Endothelial cell of umbilical vein (primary cell): ENCODE data around the gene CLIC3. TPM values are rescaled to one million over a fixed set of nuclear protein-coding genes. Genes with fewer than 3 reads are reported as not detected.

Experiments used
- BruUV-seq: library from RNA; stranded (reverse); fragments of 400-500 nt; replicated peaks from 2 replicates; lab custom pipeline; 2021; lab: Mats Ljungman, UMichigan
- CTCF ChIA-PET: fragments of 300-600, 350-600 bp; sonication (Branson Sonifier 250); formaldehyde crosslinking; loops from one replicate; lab custom pipeline; 2021; ENCODE audit warnings: antibody characterized with exemption, inconsistent platforms; lab: Charles Lee
- POLR2A ChIA-PET: fragments of 300-600, 350-600 bp; sonication (Branson Sonifier 250); formaldehyde crosslinking; loops from one replicate; lab custom pipeline; 2021; ENCODE audit warnings: antibody characterized with exemption, inconsistent platforms; lab: Charles Lee
- DNase-seq: peaks from one replicate; pipeline ENCODE4 v3.0.0-alpha.2; 2011; ENCODE audit warnings: low read depth, low spot score
- FAIRE-seq: peaks from 2 replicates; lab custom pipeline; 2011; peaks lifted over from hg19 to GRCh38; lab: Jason Lieb, UNC
- H2AFZ ChIP-seq: 2 replicates; pipeline ENCODE4 v1.6.0; 2012; ENCODE audit warnings: low read depth, low read length, control low read depth, inconsistent platforms
- H3K27ac ChIP-seq: 2 replicates; pipeline ENCODE4 v1.5.1; 2011; ENCODE audit warnings: low read depth, mild to moderate bottlenecking, control low read depth, low read length, moderate library complexity; ENCODE audit not compliant: insufficient read depth
- H3K27me3 ChIP-seq, 2 experiments: 2 replicates each; pipeline versions ENCODE4 v1.6.0 to v1.6.1; 2011; ENCODE audit warnings: low read length in 2 of 2, mixed read lengths in 1 of 2; ENCODE audit not compliant: control insufficient read depth in 2 of 2, insufficient read depth in 2 of 2
- H3K36me3 ChIP-seq, 2 experiments: 2 replicates in 1 of 2; 3 replicates in 1 of 2; pipeline ENCODE4 v1.5.1; 2011; ENCODE audit warnings: low read length in 2 of 2, mild to moderate bottlenecking in 1 of 2, moderate library complexity in 1 of 2; ENCODE audit not compliant: control insufficient read depth in 2 of 2, insufficient read depth in 2 of 2; ENCODE audit errors: extremely low read depth in 1 of 2
- H3K4me1 ChIP-seq: 3 replicates; pipeline ENCODE4 v1.5.1; 2011; ENCODE audit warnings: mild to moderate bottlenecking, low read length; ENCODE audit not compliant: control insufficient read depth, insufficient read depth; ENCODE audit errors: extremely low read depth
- H3K4me2 ChIP-seq: 2 replicates; pipeline ENCODE4 v1.6.1; 2011; ENCODE audit warnings: low read length, control low read depth, mixed read lengths; ENCODE audit not compliant: insufficient read depth
- H3K4me3 ChIP-seq, 3 experiments: fragments of 200-600 bp in 1 of 3; sonication (generic), shearing (Covaris generic) in 1 of 3; replicated peaks in 1 of 3; 2 replicates each; pipeline ENCODE4 v1.5.1; 2011 to 2016; ENCODE audit warnings: control low read depth in 3 of 3, low read length in 3 of 3, mild to moderate bottlenecking in 2 of 3, inconsistent platforms in 1 of 3, low read depth in 1 of 3, moderate library complexity in 1 of 3; ENCODE audit not compliant: insufficient read depth in 1 of 3
- H3K79me2 ChIP-seq: 2 replicates; pipeline ENCODE4 v1.6.0; 2012; ENCODE audit warnings: low read length, inconsistent platforms; ENCODE audit not compliant: control insufficient read depth, insufficient read depth
- H3K9ac ChIP-seq: replicated peaks from 2 replicates; pipeline ENCODE3; 2011; ENCODE audit warnings: low read length, control low read depth; ENCODE audit not compliant: insufficient read depth; ENCODE audit errors: extremely low read depth
- H3K9me1 ChIP-seq: replicated peaks from 3 replicates; pipeline ENCODE4 v1.6.0; 2011; ENCODE audit warnings: mild to moderate bottlenecking, low read length; ENCODE audit not compliant: control insufficient read depth, insufficient read depth; ENCODE audit errors: extremely low read depth
- H3K9me3 ChIP-seq: replicated peaks from 2 replicates; pipeline ENCODE4 v1.5.1; 2012; ENCODE audit warnings: low read length, inconsistent platforms; ENCODE audit not compliant: control insufficient read depth, insufficient read depth
- H4K20me1 ChIP-seq: replicated peaks from 2 replicates; pipeline ENCODE3; 2011; ENCODE audit warnings: mild to moderate bottlenecking, low read length; ENCODE audit not compliant: control insufficient read depth, insufficient read depth; ENCODE audit errors: extremely low read depth
- CTCF ChIP-seq, 2 donors: IDR thresholded peaks; 1 replicate in 1 of 2; 2 replicates in 1 of 2; pipeline ENCODE4 v1.5.1; 2011; ENCODE audit warnings: low read length in 2 of 2, mild to moderate bottlenecking in 2 of 2, moderate library complexity in 2 of 2, control low read depth in 1 of 2, inconsistent platforms in 1 of 2, low read depth in 1 of 2; ENCODE audit not compliant: insufficient read depth in 1 of 2; ENCODE audit errors: extremely low read depth in 1 of 2
- EZH2 ChIP-seq: IDR thresholded peaks from 2 replicates; pipeline ENCODE4 v1.6.1; 2012; ENCODE audit warnings: borderline replicate concordance, low read depth, mild to moderate bottlenecking, moderate library complexity, low read length, inconsistent platforms; ENCODE audit not compliant: severe bottlenecking
- FOS ChIP-seq: IDR thresholded peaks from 2 replicates; pipeline ENCODE4 v1.6.1; 2011; ENCODE audit warnings: mild to moderate bottlenecking, low read length, moderate library complexity, borderline replicate concordance; ENCODE audit not compliant: insufficient read depth
- GATA2 ChIP-seq: IDR thresholded peaks from 2 replicates; pipeline ENCODE4 v1.7.0; 2011; ENCODE audit warnings: low read depth, mild to moderate bottlenecking, moderate library complexity, mixed read lengths, low read length; ENCODE audit not compliant: insufficient read length, insufficient read depth
- JUN ChIP-seq: IDR thresholded peaks from 2 replicates; pipeline ENCODE4 v1.6.1; 2011; ENCODE audit warnings: borderline replicate concordance, low read depth; ENCODE audit not compliant: insufficient read length, insufficient read depth
- MAX ChIP-seq: IDR thresholded peaks from 2 replicates; pipeline ENCODE4 v1.6.1; 2011; ENCODE audit not compliant: insufficient read depth, insufficient read length
- MYC ChIP-seq: IDR thresholded peaks from one replicate; pipeline ENCODE4 v1.6.1; 2011; ENCODE audit warnings: mild to moderate bottlenecking, low read depth, low read length
- POLR2A ChIP-seq: IDR thresholded peaks from 2 replicates; pipeline ENCODE4 v1.6.1; 2012; ENCODE audit warnings: low read depth, mild to moderate bottlenecking, control low read depth, low read length
- POLR2AphosphoS5 ChIP-seq: IDR thresholded peaks from 2 replicates; pipeline ENCODE4 v1.6.1; 2012; ENCODE audit warnings: low read depth, mild to moderate bottlenecking, control low read depth, low read length, moderate library complexity; ENCODE audit not compliant: insufficient read depth
- dilution Hi-C: fragments of 300-500 bp; cut with MboI; formaldehyde crosslinking; loops from one replicate; pipeline ENCODE4 v1.15.0; 2019; ENCODE audit warnings: low sequenced_read_pairs; ENCODE audit not compliant: extremely low pct_ligation_motif_present
- intact Hi-C: fragments of 100-400 bp; cut with micrococcal nuclease; formaldehyde crosslinking; loops from one replicate; pipeline ENCODE4 v1.10.0; 2022
- polyA plus RNA-seq, 4 experiments: library from polyadenylated mRNA; depleted of rRNA in 3 of 4; stranded (reverse) in 3 of 4; unstranded in 1 of 4; fragments of >200 nt; gene quantifications; 2 replicates each; pipeline versions ENCODE4 v1.2.1 to v1.2.3, GENCODE V29; 2011 to 2012; ENCODE audit warnings: missing spikeins in 1 of 4
- total RNA-seq: library from RNA; stranded (reverse); gene quantifications from 2 replicates; pipeline ENCODE4 v1.2.3, GENCODE V29; 2021

CLIC3 gene
- total and polyA plus RNA-seq, 2 donors (not counting 3 experiments of a cell fraction or from before 2014, with no cell fraction given): 2.3 TPM; not detected in 1

GRCh38 chr9:136984464-136985026 is 11.8 kb downstream of the CLIC3 start:
- CTCF ChIA-PET: interaction anchor here (1.3 kb wide), 1 partner anchor 36 kb away, joined by 3 read pairs; no protein-coding TSS in a partner anchor
- no TSS peak for BruUV-seq

More at GRCh38 chr9:136984464-136985026, 11.8 kb downstream of the CLIC3 start:
- TF ChIP-seq FOS (no peak), POLR2AphosphoS5 (no peak), MYC (no peak), EZH2 (no peak), POLR2A (no peak), GATA2 (no peak), CTCF (IDR thresholded peaks at IDR 0.05; ENCODE audit: extremely low read depth in 1 of 2, insufficient read depth in 1 of 2, low read depth in 1 of 2, low read length in 2 of 2) (no peak), MAX (no peak), JUN (no peak)
- POLR2A ChIA-PET: no interaction called here
- no peaks in the 10 kb centered on the region for H4K20me1 ChIP-seq
- H3K27me3 ChIP-seq: peaks cover 3 to 10% of the 10 kb centered on the region in 2 experiments
- no peaks in the 10 kb centered on the region for H3K79me2 ChIP-seq
- FAIRE-seq (no peak), DNase-seq (no peak)
- H2AFZ ChIP-seq: no peak overlapping the region
- no peaks in the 10 kb centered on the region for H3K9me1 ChIP-seq
- dilution Hi-C loops (no loop called here), intact Hi-C loops (no loop called here)
- H3K4me3 ChIP-seq: no peak overlapping the region
- H3K27ac ChIP-seq: no peak overlapping the region
- peaks cover 4% of the 10 kb centered on the region for H3K4me1 ChIP-seq
- H3K9me3 ChIP-seq: no peaks in the 10 kb centered on the region
- H3K4me2 ChIP-seq: no peak overlapping the region
- H3K9ac ChIP-seq: no peak overlapping the region
- H3K36me3 ChIP-seq: no peaks in the 10 kb centered on the region
